Kidney (tissue), 14 donors: Measurements from ENCODE around the gene GCM1. TPM values are rescaled to one million over a fixed set of nuclear protein-coding genes. Genes with fewer than 3 reads are reported as not detected.

Experiments used
- DNase-seq, 5 donors: peaks; one replicate each; pipeline ENCODE4 v3.0.0-alpha.2; 2013 to 2020
- FAIRE-seq: peaks from 2 replicates; lab custom pipeline; 2012; peaks lifted over from hg19 to GRCh38; lab: Jason Lieb, UNC
- H3K27ac ChIP-seq, 2 donors: one replicate each; pipeline ENCODE4 v1.7.0; 2013; ENCODE audit warnings: low read depth in 2 of 2, low read length in 2 of 2, inconsistent platforms in 1 of 2
- H3K27me3 ChIP-seq: one replicate; pipeline ENCODE4 v1.7.1; 2013; ENCODE audit warnings: low read length, inconsistent platforms; ENCODE audit not compliant: control insufficient read depth, insufficient read depth
- H3K36me3 ChIP-seq, 3 donors: one replicate each; pipeline versions ENCODE4 v1.7.0 to v1.7.1; 2013; ENCODE audit warnings: low read length in 3 of 3, control low read depth in 1 of 3, inconsistent platforms in 1 of 3; ENCODE audit not compliant: insufficient read depth in 3 of 3, control insufficient read depth in 2 of 3
- H3K4me1 ChIP-seq, 3 donors: one replicate each; pipeline versions ENCODE4 v1.7.0 to v1.7.1; 2013; ENCODE audit warnings: low read length in 3 of 3, inconsistent platforms in 1 of 3, low read depth in 1 of 3; ENCODE audit not compliant: control insufficient read depth in 2 of 3, insufficient read depth in 2 of 3
- H3K4me3 ChIP-seq, 3 donors: one replicate each; pipeline versions ENCODE4 v1.7.0 to v1.8.1; 2013; ENCODE audit warnings: low read length in 3 of 3, control low read depth in 1 of 3, inconsistent platforms in 1 of 3
- H3K9ac ChIP-seq, 3 donors: one replicate each; pipeline versions ENCODE4 v1.7.0 to v1.7.1; 2013; ENCODE audit warnings: low read length in 3 of 3, control low read depth in 1 of 3, inconsistent platforms in 1 of 3
- H3K9me3 ChIP-seq, 3 donors: one replicate each; pipeline versions ENCODE4 v1.7.0 to v1.7.1; 2013; ENCODE audit warnings: low read length in 3 of 3, control low read depth in 1 of 3, inconsistent platforms in 1 of 3; ENCODE audit not compliant: control insufficient read depth in 2 of 3, insufficient read depth in 1 of 3
- CTCF ChIP-seq: IDR thresholded peaks from 3 replicates; pipeline ENCODE4 v1.5.1; 2012; ENCODE audit warnings: mild to moderate bottlenecking, moderate library complexity, borderline replicate concordance; ENCODE audit not compliant: insufficient read depth; ENCODE audit errors: extremely low read depth
- intact Hi-C: fragments of 100-400 bp; cut with DNase I; formaldehyde crosslinking; loops from one replicate; pipeline ENCODE4 v1.11.1; 2022
- polyA plus RNA-seq: library from polyadenylated mRNA; stranded (reverse); fragments of 350-450 nt; fragmentation: Illumina TruSeq; extraction: RNeasy Lipid Tissue Mini Kit (QIAGEN cat#74804); gene quantifications from one replicate; pipeline ENCODE4 v1.2.3, GENCODE V29; 2014; ENCODE audit warnings: low read depth, low replicate concordance; ENCODE audit not compliant: insufficient read depth
- total RNA-seq: library from RNA; stranded (reverse); fragmentation: NEBNext Ultra II Directional; extraction: Animal tissue kit (Norgen Biotek cat#: 25700); gene quantifications from one replicate; pipeline ENCODE4 v1.2.1, GENCODE V29; 2021
- donor health status: control.
- donor health status: control.
- donor health status: control.
- donor health status: control.
- donor health status: control.
- donor health status: DM: yes; HTN: yes; CAD: no.
- donor health status: Normal renal cell carcinoma (clear cell type).

GCM1 gene
- total and polyA plus RNA-seq, 2 donors from 2014 or later = 0.37 to 0.72 TPM

- no peak overlapping the region for H3K4me3 ChIP-seq
- DNase-seq (no peak), FAIRE-seq (no peak)
- H3K27me3 ChIP-seq = no peaks in the 10 kb centered on the region
- no peak overlapping the region for H3K9ac ChIP-seq
- no peaks in the 10 kb centered on the region for H3K9me3 ChIP-seq
- no peak for TF ChIP-seq CTCF
- no peaks in the 10 kb centered on the region for H3K36me3 ChIP-seq
- H3K4me1 ChIP-seq = no peaks in the 10 kb centered on the region
- no peak overlapping the region for H3K27ac ChIP-seq
- intact Hi-C loops = no loop called here
Observed at GRCh38 chr6:53154794-53155193, 6.2 kb upstream of the GCM1 start.

- H3K4me3 ChIP-seq = no peak overlapping the region
- DNase-seq (no peak), FAIRE-seq (no peak)
- intact Hi-C loops = no loop called here
- no peaks in the 10 kb centered on the region for H3K27me3 ChIP-seq
- H3K36me3 ChIP-seq = no peaks in the 10 kb centered on the region
- no peak overlapping the region for H3K27ac ChIP-seq
- TF ChIP-seq CTCF = no peak
- no peaks in the 10 kb centered on the region for H3K4me1 ChIP-seq
- H3K9ac ChIP-seq = no peak overlapping the region
- no peaks in the 10 kb centered on the region for H3K9me3 ChIP-seq
Observed at GRCh38 chr6:53154071-53154470, 5.4 kb upstream of the GCM1 start.

- no peak for DNase-seq
- FAIRE-seq = no peak
- H3K36me3 ChIP-seq = no peaks in the 10 kb centered on the region
- H3K27me3 ChIP-seq = no peaks in the 10 kb centered on the region
- no peak overlapping the region for H3K27ac ChIP-seq
- intact Hi-C loops = no loop called here
- no peaks in the 10 kb centered on the region for H3K4me1 ChIP-seq
- no peak for TF ChIP-seq CTCF
- no peak overlapping the region for H3K4me3 ChIP-seq
- H3K9ac ChIP-seq = no peak overlapping the region
- H3K9me3 ChIP-seq = no peaks in the 10 kb centered on the region
Observed at GRCh38 chr6:53152576-53152975, 3.9 kb upstream of the GCM1 start.

- Histone ChIP-seq H3K27me3 (no peaks in the 10 kb centered on the region), H3K9ac (no peak overlapping the region)
Observed at GRCh38 chr6:53151676-53152075, 3.0 kb upstream of the GCM1 start.

More at GRCh38 chr6:53151676-53152075, 3.0 kb upstream of the GCM1 start:
- FAIRE-seq = no peak
- Histone ChIP-seq H3K9me3 (no peaks in the 10 kb centered on the region), H3K36me3 (no peaks in the 10 kb centered on the region), H3K4me3 (no peak overlapping the region), H3K4me1 (no peaks in the 10 kb centered on the region), H3K27ac (no peak overlapping the region)
- intact Hi-C loops = no loop called here
- no peak for TF ChIP-seq CTCF
- no peak for DNase-seq
